ENCODE data around the gene MAP2K7. TPM values are rescaled to one million over a fixed set of nuclear protein-coding genes. Genes with fewer than 3 reads are reported as not detected.
A peak's percentile ranks its signal among the peaks of the same experiment; 100 is the strongest.

MAP2K7 gene
- total and polyA plus RNA-seq, 10 donors: 12.4 to 44.3 (median 28.2) TPM

GRCh38 chr19:7859831-7860713 lies 43.6 kb upstream of the MAP2K7 start:
- peaks cover 2 to 95% (median 55%) of the 10 kb centered on the region in 7 donors for H3K27me3 ChIP-seq (replicated peaks in 1 of 7)
- TF ChIP-seq POLR2AphosphoS5 (IDR thresholded peaks at IDR 0.05) (no peak), POLR2A (IDR thresholded peaks at IDR 0.05) (no peak), CTCF (IDR thresholded peaks at IDR 0.05 in 8 of 11, conservative IDR thresholded peaks at IDR 0.05 in 3 of 11) (no peak)
- intact Hi-C loops (cut with DNase I; ENCODE audit: low total_unique reads): no loop called here
- H3K9me3 ChIP-seq: no peaks in the 10 kb centered on the region
- 88 to 92% (median 88%) methylated on average over 15 to 22 of the region's 22 CpGs for WGBS, 5 donors
- peak; percentile 40 for DNase-seq
- peaks cover 8 to 38% (median 21%) of the 10 kb centered on the region in 6 donors for H3K4me1 ChIP-seq
- H3K4me3 ChIP-seq: no peak overlapping the region
- H3K27ac ChIP-seq: no peak overlapping the region
- H3K36me3 ChIP-seq: peaks cover 0 to 64% (median 0%) of the 10 kb centered on the region in 6 donors

- peaks cover 2 to 100% (median 64%) of the 10 kb centered on the region in 7 donors for H3K27me3 ChIP-seq (replicated peaks in 1 of 7)
- no peaks in the 10 kb centered on the region for H3K9me3 ChIP-seq
- no peak overlapping the region for H3K27ac ChIP-seq
- TF ChIP-seq POLR2A (IDR thresholded peaks at IDR 0.05) (no peak), POLR2AphosphoS5 (IDR thresholded peaks at IDR 0.05) (no peak), CTCF (IDR thresholded peaks at IDR 0.05 in 8 of 11, conservative IDR thresholded peaks at IDR 0.05 in 3 of 11) (no peak)
- DNase-seq: no peak
- H3K4me1 ChIP-seq: peaks cover 8 to 44% (median 22%) of the 10 kb centered on the region in 6 donors
- 75 to 83% (median 78%) methylated on average over 9 to 14 of the region's 14 CpGs for WGBS, 5 donors
- no peak overlapping the region for H3K4me3 ChIP-seq
- H3K36me3 ChIP-seq: peaks cover 0 to 56% (median 0%) of the 10 kb centered on the region in 6 donors
- intact Hi-C loops (cut with DNase I; ENCODE audit: low total_unique reads): no loop called here
These were observed 42.7 kb upstream of the MAP2K7 start for GRCh38 chr19:7860714-7861618.

- H3K27ac ChIP-seq: no peak overlapping the region
- WGBS, 5 donors: 0 to 44% (median 24%) methylated on average over 5 to 63 of the region's 63 CpGs
- no peaks in the 10 kb centered on the region for H3K9me3 ChIP-seq
- peaks cover 8 to 44% (median 22%) of the 10 kb centered on the region in 6 donors for H3K4me1 ChIP-seq
- TF ChIP-seq POLR2AphosphoS5 (IDR thresholded peaks at IDR 0.05): peak in 1 of 3 donors; percentile 14
- no peak for TF ChIP-seq CTCF (IDR thresholded peaks at IDR 0.05 in 8 of 11, conservative IDR thresholded peaks at IDR 0.05 in 3 of 11)
- no peak for TF ChIP-seq POLR2A (IDR thresholded peaks at IDR 0.05)
- peaks cover 2 to 100% (median 65%) of the 10 kb centered on the region in 7 donors for H3K27me3 ChIP-seq (replicated peaks in 1 of 7)
- peaks cover 0 to 50% (median 0%) of the 10 kb centered on the region in 6 donors for H3K36me3 ChIP-seq
- intact Hi-C loops (cut with DNase I; ENCODE audit: low total_unique reads): no loop called here
- no peak for DNase-seq
- H3K4me3 ChIP-seq: peak overlapping the region in 7 of 8 donors; percentile 17 to 65 (median 34)
These were observed 41.9 kb upstream of the MAP2K7 start for GRCh38 chr19:7861619-7862412.

All from spleen (tissue), 11 donors.